Ishikawa (cell line): Measurements from ENCODE around the gene PCDH9.

Source experiments
- CEBPB ChIP-seq: IDR thresholded peaks from 2 replicates; pipeline ENCODE4 v1.6.1; 2012
- EGR1 ChIP-seq: IDR thresholded peaks from 2 replicates; pipeline ENCODE4 v1.6.1; 2012

- TF ChIP-seq EGR1 (no peak), CEBPB (no peak)
Measured at GRCh38 chr13:67147342-67148133, 82.6 kb downstream of the PCDH9 start.
